Esophagus (tissue), 2 donors: Measurements from ENCODE around the gene ESCO1. TPM values are rescaled to one million over a fixed set of nuclear protein-coding genes. Genes with fewer than 3 reads are reported as not detected.
A peak's percentile ranks its signal among the peaks of the same experiment; 100 is the strongest.
"Not testable (repeated sequence)": the region's sequence is repeated elsewhere in the genome, so short reads cannot be mapped to it uniquely, and the experiment has no call there.

Experiments
- H3K27ac ChIP-seq, 2 donors: one replicate each; pipeline ENCODE4 v1.5.1; 2013; ENCODE audit warnings: low read depth in 2 of 2, mild to moderate bottlenecking in 2 of 2, inconsistent platforms in 1 of 2, low read length in 1 of 2, moderate library complexity in 1 of 2
- H3K27me3 ChIP-seq, 2 donors: one replicate each; pipeline ENCODE4 v1.6.1; 2013; ENCODE audit warnings: low read length in 2 of 2, control low read depth in 1 of 2, mild to moderate bottlenecking in 1 of 2; ENCODE audit not compliant: insufficient read depth in 2 of 2, control insufficient read depth in 1 of 2
- H3K36me3 ChIP-seq, 2 donors: one replicate each; pipeline ENCODE4 v1.6.1; 2013; ENCODE audit warnings: low read length in 1 of 2; ENCODE audit not compliant: control insufficient read depth in 2 of 2, insufficient read depth in 2 of 2
- H3K4me1 ChIP-seq, 2 donors: one replicate each; pipeline ENCODE4 v1.6.1; 2013; ENCODE audit warnings: low read length in 1 of 2; ENCODE audit not compliant: control insufficient read depth in 2 of 2, insufficient read depth in 2 of 2
- H3K4me3 ChIP-seq, 2 donors: one replicate each; pipeline ENCODE4 v1.5.1; 2013; ENCODE audit warnings: low read length in 2 of 2, mild to moderate bottlenecking in 2 of 2, low read depth in 1 of 2, moderate library complexity in 1 of 2
- H3K9me3 ChIP-seq, 2 donors: one replicate each; pipeline ENCODE4 v1.6.1; 2013; ENCODE audit warnings: mild to moderate bottlenecking in 2 of 2, low read depth in 1 of 2, low read length in 1 of 2, moderate library complexity in 1 of 2; ENCODE audit not compliant: control insufficient read depth in 2 of 2, insufficient read depth in 1 of 2
- WGBS, 2 donors: extraction: QIAGEN DNeasy Blood & Tissue Kit; methylation state at CpG; one replicate each; pipeline ENCODE4 v1.1.7; 2013; 5-methylcytosine and 5-hydroxymethylcytosine counted together
- polyA plus RNA-seq, 2 donors: library from polyadenylated mRNA; stranded (reverse); fragments of 200-250 nt; gene quantifications; one replicate each; pipeline ENCODE4 v1.2.3, GENCODE V29; 2013
- donor health status: healthy with polysubstance abuse.
- donor health status: Bipolar disorder and iron deficiency.

ESCO1 gene
- polyA plus RNA-seq, 2 donors: 7.2 to 8.9 TPM

GRCh38 chr18:21593540-21594257 lies 6.8 kb downstream of the ESCO1 start:
- WGBS, 2 donors: 83 to 84% methylated on average over 3 to 5 of the region's 7 CpGs
- no peaks in the 10 kb centered on the region for H3K4me1 ChIP-seq
- H3K4me3 ChIP-seq: no peak overlapping the region
- no peaks in the 10 kb centered on the region for H3K36me3 ChIP-seq
- no peaks in the 10 kb centered on the region for H3K9me3 ChIP-seq
- H3K27ac ChIP-seq: no peak overlapping the region
- no peaks in the 10 kb centered on the region for H3K27me3 ChIP-seq

- H3K36me3 ChIP-seq, H3K4me1 ChIP-seq, H3K27me3 ChIP-seq, H3K4me3 ChIP-seq, H3K27ac ChIP-seq, H3K9me3 ChIP-seq: not testable (repeated sequence)
- WGBS, 2 donors: 95 to 98% methylated on average over 11 to 21 of the region's 33 CpGs
These were observed 8.1 kb downstream of the ESCO1 start for GRCh38 chr18:21592361-21592760.

GRCh38 chr18:21584391-21584790 lies 16.1 kb downstream of the ESCO1 start:
- Histone ChIP-seq H3K27me3 (no peaks in the 10 kb centered on the region), H3K4me1 (no peaks in the 10 kb centered on the region), H3K9me3 (no peaks in the 10 kb centered on the region), H3K27ac (no peak overlapping the region), H3K36me3 (no peaks in the 10 kb centered on the region), H3K4me3 (no peak overlapping the region)
- WGBS, 2 donors: 79 to 90% methylated on average over 5 of the region's 5 CpGs

GRCh38 chr18:21575656-21576055 lies 24.8 kb downstream of the ESCO1 start:
- H3K4me1 ChIP-seq: no peaks in the 10 kb centered on the region
- H3K27ac ChIP-seq: no peak overlapping the region
- no peaks in the 10 kb centered on the region for H3K9me3 ChIP-seq
- peaks cover 0 to 3% of the 10 kb centered on the region in 2 donors for H3K36me3 ChIP-seq
- no peak overlapping the region for H3K4me3 ChIP-seq
- H3K27me3 ChIP-seq: no peaks in the 10 kb centered on the region
- 90% methylated on average over 4 of the region's 4 CpGs for WGBS, 2 donors

GRCh38 chr18:21571772-21572171 lies 28.7 kb downstream of the ESCO1 start:
- Histone ChIP-seq H3K27ac (no peak overlapping the region), H3K36me3 (peaks cover 0 to 3% of the 10 kb centered on the region in 2 donors), H3K27me3 (no peaks in the 10 kb centered on the region), H3K9me3 (no peaks in the 10 kb centered on the region), H3K4me1 (no peaks in the 10 kb centered on the region), H3K4me3 (no peak overlapping the region)

- H3K36me3 ChIP-seq: peaks cover 2 to 3% of the 10 kb centered on the region in 2 donors
- no peaks in the 10 kb centered on the region for H3K9me3 ChIP-seq
- H3K27me3 ChIP-seq: no peaks in the 10 kb centered on the region
- H3K4me3 ChIP-seq: no peak overlapping the region
- no peaks in the 10 kb centered on the region for H3K4me1 ChIP-seq
- no peak overlapping the region for H3K27ac ChIP-seq
These were observed 41.3 kb downstream of the ESCO1 start for GRCh38 chr18:21559195-21559594.

GRCh38 chr18:21557607-21558253 lies 42.8 kb downstream of the ESCO1 start:
- H3K4me3 ChIP-seq: no peak overlapping the region
- no peaks in the 10 kb centered on the region for H3K27me3 ChIP-seq
- H3K27ac ChIP-seq: peak overlapping the region; percentile 33 to 41
- WGBS, 2 donors: 46 to 61% methylated on average over 6 of the region's 6 CpGs
- no peaks in the 10 kb centered on the region for H3K9me3 ChIP-seq
- H3K4me1 ChIP-seq: no peaks in the 10 kb centered on the region
- peaks cover 0 to 3% of the 10 kb centered on the region in 2 donors for H3K36me3 ChIP-seq

- Histone ChIP-seq H3K4me1 (no peaks in the 10 kb centered on the region), H3K27me3 (no peaks in the 10 kb centered on the region), H3K36me3 (peaks cover 0 to 6% of the 10 kb centered on the region in 2 donors), H3K9me3 (no peaks in the 10 kb centered on the region), H3K4me3 (no peak overlapping the region), H3K27ac (no peak overlapping the region)
- 90 to 95% methylated on average over 11 of the region's 11 CpGs for WGBS, 2 donors
These were observed 50.0 kb downstream of the ESCO1 start for GRCh38 chr18:21550510-21550970.

- WGBS, 2 donors: 96 to 100% methylated on average over 2 of the region's 2 CpGs
- Histone ChIP-seq H3K36me3 (peaks cover 0 to 3% of the 10 kb centered on the region in 2 donors), H3K27ac (no peak overlapping the region), H3K4me1 (no peaks in the 10 kb centered on the region), H3K9me3 (no peaks in the 10 kb centered on the region), H3K4me3 (no peak overlapping the region), H3K27me3 (no peaks in the 10 kb centered on the region)
These were observed 51.9 kb downstream of the ESCO1 start for GRCh38 chr18:21548647-21549046.

GRCh38 chr18:21546423-21546822 lies 54.1 kb downstream of the ESCO1 start:
- Histone ChIP-seq H3K9me3 (no peaks in the 10 kb centered on the region), H3K4me1 (no peaks in the 10 kb centered on the region), H3K4me3 (no peak overlapping the region), H3K36me3 (peaks cover 0 to 3% of the 10 kb centered on the region in 2 donors), H3K27ac (no peak overlapping the region), H3K27me3 (no peaks in the 10 kb centered on the region)
- WGBS, 2 donors: 94 to 97% methylated on average over 5 of the region's 5 CpGs
